CD4-positive, CD25-positive, alpha-beta regulatory T cell (primary cell): ENCODE measurements around the gene PCNA. TPM values are rescaled to one million over a fixed set of nuclear protein-coding genes. Genes with fewer than 3 reads are reported as not detected.

Experiments
- ATAC-seq, 2 donors: fragments of 150-1000 bp; cut with Tn5 transposase; one replicate each; pipeline ENCODE4 v1.10.0; 2021; ENCODE audit warnings: low read depth in 2 of 2, moderate number of reproducible peaks in 2 of 2, moderate library complexity in 1 of 2
- DNase-seq, 3 donors: peaks; one replicate each; pipeline versions ENCODE4 v3.0.0 to v3.0.0-alpha.2; 2012 to 2022; ENCODE audit warnings: mixed read lengths in 1 of 3
- H3K27ac ChIP-seq: one replicate; pipeline ENCODE4 v1.7.0; 2013; ENCODE audit warnings: mild to moderate bottlenecking, low read length; ENCODE audit not compliant: insufficient read depth, poor library complexity, severe bottlenecking
- H3K27me3 ChIP-seq: one replicate; pipeline ENCODE4 v1.7.0; 2013; ENCODE audit warnings: low read length; ENCODE audit not compliant: control insufficient read depth, insufficient read depth
- H3K36me3 ChIP-seq: one replicate; pipeline ENCODE4 v1.7.0; 2013; ENCODE audit warnings: mild to moderate bottlenecking, low read length, moderate library complexity; ENCODE audit not compliant: control insufficient read depth, insufficient read depth
- H3K4me1 ChIP-seq: 2 replicates; pipeline ENCODE4 v1.7.0; 2013; ENCODE audit warnings: mild to moderate bottlenecking, low read length; ENCODE audit not compliant: insufficient read depth, control insufficient read depth, poor library complexity, severe bottlenecking
- H3K4me3 ChIP-seq: one replicate; pipeline ENCODE4 v1.7.0; 2013; ENCODE audit warnings: low read depth, mild to moderate bottlenecking, low read length, moderate library complexity
- H3K9me3 ChIP-seq, 2 experiments: 1 replicate in 1 of 2; 2 replicates in 1 of 2; pipeline ENCODE4 v1.7.0; 2013; ENCODE audit warnings: low read length in 2 of 2, mild to moderate bottlenecking in 1 of 2, moderate library complexity in 1 of 2; ENCODE audit not compliant: control insufficient read depth in 2 of 2
- H3K27ac Mint-ChIP-seq, 3 donors: one replicate each; pipeline ENCODE4 v1.8.0; 2020 to 2022; ENCODE audit warnings: mild to moderate bottlenecking in 3 of 3, mixed read lengths in 3 of 3, moderate library complexity in 2 of 3
- H3K27me3 Mint-ChIP-seq: one replicate; pipeline ENCODE4 v1.8.0; 2022; ENCODE audit warnings: mild to moderate bottlenecking, mixed read lengths
- H3K36me3 Mint-ChIP-seq: one replicate; pipeline ENCODE4 v1.8.0; 2020; ENCODE audit warnings: mixed read lengths
- H3K4me1 Mint-ChIP-seq, 4 donors: one replicate each; pipeline ENCODE4 v1.8.0; 2020 to 2022; ENCODE audit warnings: mixed read lengths in 4 of 4, mild to moderate bottlenecking in 1 of 4
- H3K4me3 Mint-ChIP-seq, 4 donors: one replicate each; pipeline ENCODE4 v1.8.0; 2020 to 2022; ENCODE audit warnings: mild to moderate bottlenecking in 4 of 4, mixed read lengths in 4 of 4, moderate library complexity in 3 of 4
- H3K9me3 Mint-ChIP-seq, 7 donors: one replicate each; pipeline ENCODE4 v1.8.0; 2020 to 2022; ENCODE audit warnings: mixed read lengths in 7 of 7, mild to moderate bottlenecking in 3 of 7, moderate library complexity in 2 of 7
- polyA plus RNA-seq, 4 donors: library from polyadenylated mRNA; unstranded; fragments of 300-500 nt; fragmentation: Illumina TruSeq; gene quantifications; one replicate each; pipeline ENCODE4 v1.2.3, GENCODE V29; 2021
- total RNA-seq: library from RNA; stranded (reverse); gene quantifications from one replicate; pipeline ENCODE4 v1.2.3, GENCODE V29; 2022

PCNA gene
- total RNA-seq (33.0 TPM), polyA plus RNA-seq (10 to 100 TPM; 67.5 to 89.9 (median 76.2) TPM)

- peaks cover 15 to 37% (median 23%) of the 10 kb centered on the region in 4 donors for H3K4me1 Mint-ChIP-seq
- H3K27ac Mint-ChIP-seq: peak within 1 kb of the TSS; percentile 94 to 98 (median 97)
- Histone ChIP-seq H3K27ac (peak within 1 kb of the TSS; percentile 92), H3K4me3 (peak within 1 kb of the TSS; percentile 94), H3K36me3 (peaks cover 30% of the 10 kb centered on the region), H3K9me3 (no peaks in the 10 kb centered on the region), H3K4me1 (peaks cover 26% of the 10 kb centered on the region), H3K27me3 (no peaks in the 10 kb centered on the region)
- peak; percentile 93 to 95 for ATAC-seq
- peak within 1 kb of the TSS; percentile 93 to 97 (median 95) for H3K4me3 Mint-ChIP-seq
- peak; percentile 93 to 100 (median 95) for DNase-seq
- no peaks in the 10 kb centered on the region for H3K9me3 Mint-ChIP-seq
- H3K27me3 Mint-ChIP-seq: peaks cover 4% of the 10 kb centered on the region
- H3K36me3 Mint-ChIP-seq: peaks cover 19% of the 10 kb centered on the region
Observed at GRCh38 chr20:5119435-5120184, at the start of gene PCNA. Gene PCNA (minus strand): TSS chr20:5119958. CDS start chr20:5119798, 160 bp downstream.

GRCh38 chr20:5168651-5169396 lies 49.1 kb upstream of the PCNA start:
- no peaks in the 10 kb centered on the region for H3K9me3 Mint-ChIP-seq
- DNase-seq: no peak
- Histone ChIP-seq H3K27ac (no peak overlapping the region), H3K9me3 (no peaks in the 10 kb centered on the region), H3K27me3 (no peaks in the 10 kb centered on the region), H3K36me3 (peaks cover 11% of the 10 kb centered on the region), H3K4me1 (peaks cover 14% of the 10 kb centered on the region), H3K4me3 (no peak overlapping the region)
- peaks cover 5% of the 10 kb centered on the region for H3K36me3 Mint-ChIP-seq
- peaks cover 38 to 84% (median 57%) of the 10 kb centered on the region in 4 donors for H3K4me1 Mint-ChIP-seq
- ATAC-seq: peak in 1 of 2 donors; percentile 25
- H3K27me3 Mint-ChIP-seq: no peaks in the 10 kb centered on the region
- peak overlapping the region; percentile 90 to 97 (median 91) for H3K27ac Mint-ChIP-seq
- H3K4me3 Mint-ChIP-seq: peak overlapping the region in 2 of 4 donors; percentile 29 to 70

GRCh38 chr20:5164645-5165625 lies 45.2 kb upstream of the PCNA start:
- no peak overlapping the region for H3K4me3 ChIP-seq
- H3K36me3 ChIP-seq: peaks cover under 1% of the 10 kb centered on the region
- Mint-ChIP-seq H3K9me3 (no peaks in the 10 kb centered on the region), H3K27me3 (no peaks in the 10 kb centered on the region), H3K36me3 (peaks cover 3% of the 10 kb centered on the region), H3K4me1 (peaks cover 43 to 84% (median 74%) of the 10 kb centered on the region in 4 donors), H3K27ac (peak overlapping the region in 2 of 3 donors; percentile 16 to 65), H3K4me3 (no peak overlapping the region)
- H3K9me3 ChIP-seq: no peaks in the 10 kb centered on the region
- H3K27me3 ChIP-seq: no peaks in the 10 kb centered on the region
- H3K4me1 ChIP-seq: peaks cover 18% of the 10 kb centered on the region
- ATAC-seq (no peak), DNase-seq (no peak)
- H3K27ac ChIP-seq: no peak overlapping the region

- no peak overlapping the region for H3K4me3 ChIP-seq
- peaks cover 3% of the 10 kb centered on the region for H3K36me3 Mint-ChIP-seq
- no peaks in the 10 kb centered on the region for H3K27me3 Mint-ChIP-seq
- no peak overlapping the region for H3K27ac Mint-ChIP-seq
- H3K27ac ChIP-seq: no peak overlapping the region
- no peak overlapping the region for H3K4me3 Mint-ChIP-seq
- H3K36me3 ChIP-seq: no peaks in the 10 kb centered on the region
- peaks cover 32 to 74% (median 68%) of the 10 kb centered on the region in 4 donors for H3K4me1 Mint-ChIP-seq
- no peaks in the 10 kb centered on the region for H3K27me3 ChIP-seq
- H3K9me3 ChIP-seq: no peaks in the 10 kb centered on the region
- no peak for ATAC-seq
- H3K9me3 Mint-ChIP-seq: peaks cover 0 to 2% (median 0%) of the 10 kb centered on the region in 7 donors
- peaks cover 7% of the 10 kb centered on the region for H3K4me1 ChIP-seq
- DNase-seq: no peak
Observed at GRCh38 chr20:5161536-5162164, 41.9 kb upstream of the PCNA start.

GRCh38 chr20:5160882-5161281 lies 41.1 kb upstream of the PCNA start:
- peaks cover 7% of the 10 kb centered on the region for H3K4me1 ChIP-seq
- H3K27me3 Mint-ChIP-seq: no peaks in the 10 kb centered on the region
- H3K27ac Mint-ChIP-seq: peak overlapping the region in 1 of 3 donors; percentile 33
- DNase-seq (no peak), ATAC-seq (no peak)
- no peak overlapping the region for H3K4me3 ChIP-seq
- H3K27me3 ChIP-seq: no peaks in the 10 kb centered on the region
- no peaks in the 10 kb centered on the region for H3K9me3 ChIP-seq
- H3K4me1 Mint-ChIP-seq: peaks cover 27 to 74% (median 67%) of the 10 kb centered on the region in 4 donors
- peaks cover 0 to 2% (median 0%) of the 10 kb centered on the region in 7 donors for H3K9me3 Mint-ChIP-seq
- no peak overlapping the region for H3K4me3 Mint-ChIP-seq
- H3K36me3 ChIP-seq: no peaks in the 10 kb centered on the region
- no peak overlapping the region for H3K27ac ChIP-seq
- H3K36me3 Mint-ChIP-seq: peaks cover 8% of the 10 kb centered on the region

- H3K4me3 ChIP-seq: no peak overlapping the region
- Mint-ChIP-seq H3K4me1 (peaks cover 33 to 77% (median 68%) of the 10 kb centered on the region in 4 donors), H3K36me3 (peaks cover 14% of the 10 kb centered on the region), H3K4me3 (no peak overlapping the region), H3K27ac (no peak overlapping the region), H3K9me3 (peaks cover 0 to 2% (median 0%) of the 10 kb centered on the region in 7 donors), H3K27me3 (no peaks in the 10 kb centered on the region)
- DNase-seq: no peak
- H3K27ac ChIP-seq: no peak overlapping the region
- ATAC-seq: no peak
- no peaks in the 10 kb centered on the region for H3K27me3 ChIP-seq
- peaks cover 4% of the 10 kb centered on the region for H3K4me1 ChIP-seq
- no peaks in the 10 kb centered on the region for H3K36me3 ChIP-seq
- H3K9me3 ChIP-seq: no peaks in the 10 kb centered on the region
Observed at GRCh38 chr20:5159928-5160327, 40.2 kb upstream of the PCNA start.
